A673 (cell line): Measurements from ENCODE around the gene CNFN.

ENCODE experiments used
- EZH2 ChIP-seq: fragments of 200-600 bp; sonication (generic); IDR thresholded peaks from 2 replicates; pipeline ENCODE4 v1.6.1; 2017; ENCODE audit warnings: borderline replicate concordance, low read depth, mild to moderate bottlenecking, mixed read lengths, antibody characterized with exemption, low read length; ENCODE audit not compliant: poor library complexity, severe bottlenecking
- TF ChIP-seq, protein P1 (sequence below): fragments of 300-800, 200-600 bp; sonication (generic); conservative IDR thresholded peaks from 2 replicates; pipeline ENCODE4 v1.5.1; 2017; ENCODE audit warnings: low read depth, mild to moderate bottlenecking, antibody characterized with exemption, low read length, moderate library complexity, mixed read lengths

DNA sequence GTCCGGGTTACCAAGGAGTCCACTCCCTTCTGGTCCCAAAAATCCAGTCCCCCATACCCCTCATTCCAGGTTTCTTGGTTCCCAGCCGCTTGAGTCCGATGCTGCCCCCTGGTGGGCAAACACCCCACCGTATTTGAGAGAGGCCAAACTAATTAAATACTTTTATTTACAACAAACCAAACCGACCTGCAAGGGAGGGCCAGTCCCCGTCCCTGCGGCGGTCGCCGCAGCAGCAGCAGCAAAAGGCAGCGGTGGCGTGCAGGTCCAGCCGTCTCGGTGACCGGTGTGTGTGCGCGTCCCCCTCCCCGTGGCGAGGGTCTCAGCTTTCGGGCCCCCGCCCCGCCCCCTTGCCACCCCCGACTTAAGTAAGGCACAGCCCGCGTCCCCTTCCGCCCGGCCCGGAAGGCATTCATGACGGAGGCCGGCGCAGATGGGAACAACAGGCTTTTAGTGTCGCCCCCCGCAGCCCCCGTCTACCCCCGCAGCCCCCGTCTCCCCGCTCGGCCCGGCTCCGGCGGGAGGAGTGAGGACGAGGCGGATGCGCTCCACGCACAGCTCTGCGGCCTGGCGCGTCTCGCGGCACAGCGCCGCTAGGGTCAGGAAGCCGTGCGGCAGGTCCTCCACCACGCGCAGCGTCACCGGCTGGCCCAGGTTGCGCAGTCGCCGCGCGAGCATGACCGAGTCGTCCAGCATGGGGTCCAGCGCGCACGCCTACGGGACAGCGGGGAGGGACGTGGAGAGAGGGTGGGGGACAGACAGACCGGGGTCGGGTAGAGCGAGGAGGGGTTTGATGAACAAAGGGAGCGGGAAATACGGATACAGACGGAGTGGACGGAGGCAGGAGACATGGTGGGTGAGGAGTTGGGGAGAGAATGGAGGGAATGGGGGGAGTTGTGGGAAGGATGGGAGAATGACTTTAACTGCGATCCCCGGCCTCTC, 11.5 kb upstream of the CNFN start:
- TF ChIP-seq, protein P1, sequence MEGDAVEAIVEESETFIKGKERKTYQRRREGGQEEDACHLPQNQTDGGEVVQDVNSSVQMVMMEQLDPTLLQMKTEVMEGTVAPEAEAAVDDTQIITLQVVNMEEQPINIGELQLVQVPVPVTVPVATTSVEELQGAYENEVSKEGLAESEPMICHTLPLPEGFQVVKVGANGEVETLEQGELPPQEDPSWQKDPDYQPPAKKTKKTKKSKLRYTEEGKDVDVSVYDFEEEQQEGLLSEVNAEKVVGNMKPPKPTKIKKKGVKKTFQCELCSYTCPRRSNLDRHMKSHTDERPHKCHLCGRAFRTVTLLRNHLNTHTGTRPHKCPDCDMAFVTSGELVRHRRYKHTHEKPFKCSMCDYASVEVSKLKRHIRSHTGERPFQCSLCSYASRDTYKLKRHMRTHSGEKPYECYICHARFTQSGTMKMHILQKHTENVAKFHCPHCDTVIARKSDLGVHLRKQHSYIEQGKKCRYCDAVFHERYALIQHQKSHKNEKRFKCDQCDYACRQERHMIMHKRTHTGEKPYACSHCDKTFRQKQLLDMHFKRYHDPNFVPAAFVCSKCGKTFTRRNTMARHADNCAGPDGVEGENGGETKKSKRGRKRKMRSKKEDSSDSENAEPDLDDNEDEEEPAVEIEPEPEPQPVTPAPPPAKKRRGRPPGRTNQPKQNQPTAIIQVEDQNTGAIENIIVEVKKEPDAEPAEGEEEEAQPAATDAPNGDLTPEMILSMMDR = peak; percentile 90
- no peak for TF ChIP-seq EZH2
